ENCODE data around the gene SFMBT2. TPM values are rescaled to one million over a fixed set of nuclear protein-coding genes. Genes with fewer than 3 reads are reported as not detected.
"Not testable (repeated sequence)": the region's sequence is repeated elsewhere in the genome, so short reads cannot be mapped to it uniquely, and the experiment has no call there.

The SFMBT2 gene
- total and polyA plus RNA-seq, 8 donors, result 4.1 to 12.6 (median 5.2) TPM

DNA sequence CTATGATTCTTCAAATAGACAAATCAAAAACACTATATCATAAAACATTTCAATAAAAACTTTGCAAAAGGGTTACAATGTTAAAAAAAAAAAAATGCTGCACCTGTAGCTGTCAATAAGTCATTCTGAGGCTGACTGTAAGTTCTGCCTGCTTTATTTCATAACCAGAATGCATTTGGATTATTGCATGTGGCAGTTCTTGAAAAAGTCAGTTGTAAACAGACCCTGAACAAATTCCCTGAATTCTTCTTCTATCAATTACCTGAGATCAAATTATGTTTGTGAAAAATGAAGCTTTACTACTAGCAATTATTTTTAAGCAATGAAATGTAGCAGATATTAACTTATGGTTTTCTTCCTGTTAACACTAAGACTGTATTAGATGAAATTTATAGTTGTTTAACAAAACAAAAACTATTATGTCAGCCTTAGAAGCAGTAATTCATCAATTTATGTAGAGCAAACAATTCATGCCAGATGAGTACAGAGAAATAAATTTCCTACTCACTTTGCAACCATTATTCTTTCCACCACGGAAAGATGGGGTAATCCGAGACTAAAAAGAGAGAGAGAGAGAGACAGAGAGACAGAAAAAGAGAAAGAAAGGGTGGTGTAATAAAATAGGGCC lies 107.8 kb downstream of the SFMBT2 start:
- H3K9me3 ChIP-seq, result no peaks in the 10 kb centered on the region
- no peak for DNase-seq
- no peak for ATAC-seq
- intact Hi-C loops (cut with DNase I), result no loop called here
- no peak overlapping the region for H3K4me3 ChIP-seq
- no peaks in the 10 kb centered on the region for H3K4me1 ChIP-seq
- no peak overlapping the region for H3K27ac ChIP-seq
- no peaks in the 10 kb centered on the region for H3K27me3 ChIP-seq
- no peaks in the 10 kb centered on the region for H3K36me3 ChIP-seq
- TF ChIP-seq, protein P1, sequence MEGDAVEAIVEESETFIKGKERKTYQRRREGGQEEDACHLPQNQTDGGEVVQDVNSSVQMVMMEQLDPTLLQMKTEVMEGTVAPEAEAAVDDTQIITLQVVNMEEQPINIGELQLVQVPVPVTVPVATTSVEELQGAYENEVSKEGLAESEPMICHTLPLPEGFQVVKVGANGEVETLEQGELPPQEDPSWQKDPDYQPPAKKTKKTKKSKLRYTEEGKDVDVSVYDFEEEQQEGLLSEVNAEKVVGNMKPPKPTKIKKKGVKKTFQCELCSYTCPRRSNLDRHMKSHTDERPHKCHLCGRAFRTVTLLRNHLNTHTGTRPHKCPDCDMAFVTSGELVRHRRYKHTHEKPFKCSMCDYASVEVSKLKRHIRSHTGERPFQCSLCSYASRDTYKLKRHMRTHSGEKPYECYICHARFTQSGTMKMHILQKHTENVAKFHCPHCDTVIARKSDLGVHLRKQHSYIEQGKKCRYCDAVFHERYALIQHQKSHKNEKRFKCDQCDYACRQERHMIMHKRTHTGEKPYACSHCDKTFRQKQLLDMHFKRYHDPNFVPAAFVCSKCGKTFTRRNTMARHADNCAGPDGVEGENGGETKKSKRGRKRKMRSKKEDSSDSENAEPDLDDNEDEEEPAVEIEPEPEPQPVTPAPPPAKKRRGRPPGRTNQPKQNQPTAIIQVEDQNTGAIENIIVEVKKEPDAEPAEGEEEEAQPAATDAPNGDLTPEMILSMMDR (IDR thresholded peaks at IDR 0.05), result no peak

DNA sequence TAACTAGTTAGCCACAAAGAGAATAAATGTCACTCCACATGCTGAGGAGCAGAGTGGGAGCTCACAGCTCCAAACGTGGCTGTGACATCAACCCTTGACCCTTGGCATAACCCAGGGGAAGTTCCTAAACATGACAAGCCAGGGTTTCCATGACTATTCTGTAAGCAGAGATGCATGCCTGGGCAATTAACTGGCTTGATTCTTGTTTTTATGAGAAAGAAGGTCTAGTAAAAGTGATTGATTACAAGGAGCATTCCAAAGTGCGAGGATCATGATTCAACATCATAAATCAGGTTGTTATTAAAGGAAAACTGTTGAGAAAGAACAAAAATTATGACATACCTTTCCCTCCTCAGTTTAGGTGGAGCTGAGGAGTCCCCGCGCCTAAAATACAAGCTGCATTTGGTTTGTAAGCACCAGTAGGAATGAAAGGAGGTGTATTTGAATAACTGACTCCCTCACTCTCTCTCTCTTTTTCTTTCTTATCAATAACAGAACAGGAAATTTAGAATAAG lies 108.4 kb downstream of the SFMBT2 start:
- Histone ChIP-seq H3K4me3 (no peak overlapping the region), H3K36me3 (no peaks in the 10 kb centered on the region), H3K4me1 (no peaks in the 10 kb centered on the region), H3K27ac (no peak overlapping the region), H3K9me3 (no peaks in the 10 kb centered on the region), H3K27me3 (no peaks in the 10 kb centered on the region)
- DNase-seq (no peak), ATAC-seq (no peak)
- TF ChIP-seq, protein P1 (IDR thresholded peaks at IDR 0.05), result no peak
- intact Hi-C loops (cut with DNase I), result no loop called here

DNA sequence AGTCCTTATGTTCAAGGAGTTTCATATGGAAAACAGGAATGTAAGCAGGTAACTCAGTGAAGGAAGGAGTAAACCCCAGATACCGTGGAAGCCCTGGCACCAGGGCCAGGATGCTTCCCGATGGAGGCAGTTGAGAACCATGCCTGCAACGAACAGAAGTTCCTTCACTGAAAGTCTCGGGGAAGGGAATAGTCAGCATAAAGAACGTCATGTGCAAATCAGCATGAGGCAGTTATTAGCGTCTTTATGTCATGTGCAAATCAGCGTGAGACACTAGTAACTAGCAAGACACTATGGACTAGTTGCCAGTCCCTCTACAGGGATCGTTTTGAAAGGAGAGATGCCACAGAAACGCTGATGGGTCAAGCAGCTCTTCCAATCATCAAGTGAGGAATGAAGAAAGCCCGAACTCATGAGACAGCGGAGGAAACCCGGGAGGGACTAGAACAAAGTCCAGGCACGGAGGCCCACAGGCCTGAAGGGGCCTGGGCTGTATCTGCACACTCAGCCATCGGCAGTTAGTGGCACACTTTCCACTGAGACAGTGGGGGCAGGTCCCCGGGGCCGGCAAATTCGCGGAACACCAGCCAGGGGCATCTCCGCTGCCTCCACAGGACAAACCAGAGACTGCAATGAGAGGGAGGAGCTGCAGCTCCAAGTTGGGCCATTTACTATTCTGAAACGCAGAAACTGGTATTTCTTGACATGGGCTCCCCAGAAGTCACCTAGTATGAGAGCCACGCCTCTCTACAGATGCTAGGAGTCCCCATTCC lies 109.6 kb downstream of the SFMBT2 start:
- no peak overlapping the region for H3K27ac ChIP-seq
- H3K27me3 ChIP-seq, result no peaks in the 10 kb centered on the region
- H3K9me3 ChIP-seq, result no peaks in the 10 kb centered on the region
- peak; percentile 20 for ATAC-seq
- H3K4me3 ChIP-seq, result no peak overlapping the region
- TF ChIP-seq, protein P1 (IDR thresholded peaks at IDR 0.05), result no peak
- intact Hi-C loops (cut with DNase I), result no loop called here
- peak in 2 of 4 donors; percentile 19 to 43 for DNase-seq
- no peaks in the 10 kb centered on the region for H3K4me1 ChIP-seq
- no peaks in the 10 kb centered on the region for H3K36me3 ChIP-seq

DNA sequence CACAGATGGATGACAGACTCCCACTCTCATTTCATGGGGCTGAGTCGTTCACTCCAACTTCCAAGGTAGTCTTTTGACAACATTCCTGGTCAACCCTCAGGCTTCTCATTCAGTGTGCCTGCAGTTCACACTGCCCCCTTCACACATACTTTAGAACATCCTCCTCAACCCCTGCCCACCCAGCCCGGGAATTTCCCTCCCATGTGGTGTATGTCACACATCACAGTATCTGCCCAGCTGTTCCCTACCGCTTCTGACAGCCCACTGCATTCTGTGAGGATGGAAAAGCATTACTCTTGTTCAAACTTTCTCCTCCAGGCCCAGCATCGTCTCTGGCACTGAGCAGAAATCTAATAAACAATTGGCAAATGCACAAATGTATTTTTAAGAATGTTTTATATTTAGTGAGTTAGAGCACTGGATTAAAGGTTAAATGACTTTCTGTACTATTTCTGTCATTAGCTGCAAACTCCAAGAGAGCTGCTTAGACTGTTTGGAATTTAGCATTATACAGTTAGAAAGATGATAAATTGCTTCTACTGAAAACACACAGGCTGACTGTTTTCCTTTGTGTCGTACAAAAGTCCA lies 110.4 kb downstream of the SFMBT2 start:
- Histone ChIP-seq H3K4me1 (no peaks in the 10 kb centered on the region), H3K27me3 (no peaks in the 10 kb centered on the region), H3K27ac (no peak overlapping the region), H3K4me3 (no peak overlapping the region), H3K36me3 (no peaks in the 10 kb centered on the region), H3K9me3 (no peaks in the 10 kb centered on the region)
- peak; percentile 50 for ATAC-seq
- TF ChIP-seq, protein P1 (IDR thresholded peaks at IDR 0.05), result no peak
- peak in 2 of 4 donors; percentile 72 to 76 for DNase-seq
- intact Hi-C loops (cut with DNase I), result no loop called here

DNA sequence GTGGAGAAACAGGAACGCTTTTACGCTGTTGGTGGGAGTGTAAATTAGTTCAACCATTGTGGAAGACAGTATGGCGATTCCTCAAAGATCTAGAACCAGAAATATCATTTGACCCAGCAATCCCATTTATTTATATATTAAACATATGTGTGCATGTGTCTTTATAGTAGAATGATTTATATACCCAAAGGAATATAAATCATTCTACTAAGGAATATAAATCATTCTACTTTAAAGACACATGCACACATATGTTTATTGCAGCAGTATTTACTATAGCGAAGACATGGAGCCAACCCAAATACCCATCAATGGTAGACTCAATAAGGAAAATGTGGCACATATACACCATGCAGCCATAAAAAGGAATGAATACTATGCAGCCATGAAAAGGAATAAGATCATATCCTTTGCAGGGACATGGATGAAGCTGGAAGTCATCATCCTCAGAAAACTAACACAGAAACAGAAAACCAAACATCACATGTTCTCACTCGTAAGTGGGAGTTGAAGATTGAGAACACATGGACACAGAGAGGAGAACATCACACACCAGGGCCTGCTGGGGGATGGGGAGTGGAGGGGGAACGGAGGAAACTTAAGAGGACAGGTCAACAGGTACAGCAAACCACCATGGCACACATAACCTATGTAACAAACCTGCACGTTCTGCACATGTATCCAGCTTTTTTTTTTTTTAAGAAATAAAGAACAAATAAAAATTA lies 111.1 kb downstream of the SFMBT2 start:
- peak in 2 of 4 donors; percentile 51 to 53 for DNase-seq
- H3K36me3 ChIP-seq; H3K4me1 ChIP-seq; H3K4me3 ChIP-seq; ATAC-seq; H3K27ac ChIP-seq; H3K27me3 ChIP-seq; H3K9me3 ChIP-seq; intact Hi-C loops (cut with DNase I): not testable (repeated sequence)

Data from left lung (tissue), 10 donors.